ENCODE data around the gene PPT1.

Gene PPT1

DNA sequence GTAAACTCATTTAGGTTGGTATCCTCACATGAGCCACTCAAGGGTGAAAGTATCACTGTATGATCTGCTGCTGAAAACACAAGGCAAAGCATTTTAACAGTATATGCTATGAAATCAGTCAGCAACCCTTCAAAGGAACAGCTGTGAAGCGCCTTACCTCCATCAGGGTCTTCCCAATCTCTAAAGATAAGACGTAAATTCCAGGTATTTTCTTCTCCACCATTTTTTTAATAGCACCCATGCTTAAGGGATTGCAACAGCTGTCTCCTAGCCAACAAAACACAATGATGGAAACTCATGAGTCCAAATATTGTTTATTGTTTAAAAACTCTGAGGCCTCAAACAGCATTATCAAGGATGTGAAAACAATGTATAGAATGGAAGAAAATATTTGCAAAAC, 4.8 kb downstream of the PPT1 start:
- DNase-seq: no peak

DNA sequence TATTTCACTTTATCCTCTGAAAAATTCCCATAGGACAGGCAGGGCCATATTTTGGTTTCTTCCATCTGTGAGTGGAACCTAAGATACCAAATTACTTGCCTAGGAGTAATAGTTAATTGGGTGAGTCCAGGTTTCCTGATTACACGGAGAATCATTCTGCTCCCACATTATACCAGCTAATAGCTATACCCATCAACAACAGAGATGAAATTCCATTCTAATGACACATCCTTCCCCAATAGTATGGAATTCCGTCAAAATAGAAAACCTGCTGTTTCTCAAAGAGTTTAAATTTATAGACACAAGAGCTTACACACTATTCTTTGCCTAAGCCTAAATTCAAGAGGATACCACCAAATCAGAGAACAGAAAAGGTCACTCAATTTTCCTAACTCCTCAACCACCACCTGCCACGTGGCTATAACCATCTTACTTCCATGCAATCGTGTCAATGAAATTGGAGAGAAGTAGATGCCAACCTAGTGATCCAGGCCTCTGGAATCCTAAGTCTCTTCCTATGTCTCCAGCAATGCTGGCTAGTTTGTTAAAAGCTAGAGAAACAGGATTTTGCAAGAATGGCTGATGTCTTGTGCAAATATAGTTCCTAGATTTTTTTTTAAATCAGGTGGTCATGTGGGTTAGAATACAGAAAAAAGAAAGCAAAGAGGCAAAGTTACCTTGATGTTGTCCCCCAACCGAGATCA, 6.2 kb downstream of the PPT1 start:
- no peak for DNase-seq

DNA sequence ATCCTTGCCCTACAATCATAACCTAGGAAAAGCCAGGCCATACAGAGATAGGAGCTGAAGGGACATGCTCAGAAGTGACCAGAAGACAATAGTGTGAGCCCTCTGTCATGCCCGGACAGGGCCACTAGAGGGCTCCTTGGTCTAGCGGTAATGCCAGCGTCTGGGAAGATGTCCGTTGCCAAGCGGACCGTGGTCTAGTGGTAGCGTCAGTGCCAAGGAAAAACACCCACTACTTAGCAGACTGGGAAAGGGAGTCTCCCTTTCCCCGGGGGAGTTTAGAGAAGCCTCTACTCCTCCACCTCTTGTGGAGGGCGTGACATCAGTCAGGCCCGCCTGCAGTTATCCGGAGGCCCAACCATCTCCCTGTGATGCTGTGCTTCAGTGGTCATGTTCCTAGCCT, 12.3 kb downstream of the PPT1 start:
- DNase-seq: peak; percentile 59

DNA sequence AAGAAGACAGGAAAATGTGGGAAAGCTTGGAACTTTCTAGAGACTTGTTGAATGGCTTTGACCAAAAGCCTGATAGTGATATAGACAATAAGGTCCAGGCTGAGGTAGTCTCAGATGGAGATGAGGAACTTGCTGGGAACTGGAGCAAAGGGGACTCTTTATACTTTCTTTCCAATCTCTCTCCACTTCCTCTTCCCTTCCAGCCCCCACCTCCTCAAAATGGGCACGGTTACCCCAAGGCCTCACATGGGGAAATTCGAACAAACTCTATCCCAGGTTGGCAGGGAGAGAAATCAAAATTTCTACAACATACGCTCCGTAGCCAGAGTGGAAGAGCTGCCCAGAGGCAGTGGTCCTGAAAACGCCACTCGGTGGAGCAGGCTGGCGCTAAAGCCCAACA, 15.2 kb downstream of the PPT1 start:
- DNase-seq: no peak

DNA sequence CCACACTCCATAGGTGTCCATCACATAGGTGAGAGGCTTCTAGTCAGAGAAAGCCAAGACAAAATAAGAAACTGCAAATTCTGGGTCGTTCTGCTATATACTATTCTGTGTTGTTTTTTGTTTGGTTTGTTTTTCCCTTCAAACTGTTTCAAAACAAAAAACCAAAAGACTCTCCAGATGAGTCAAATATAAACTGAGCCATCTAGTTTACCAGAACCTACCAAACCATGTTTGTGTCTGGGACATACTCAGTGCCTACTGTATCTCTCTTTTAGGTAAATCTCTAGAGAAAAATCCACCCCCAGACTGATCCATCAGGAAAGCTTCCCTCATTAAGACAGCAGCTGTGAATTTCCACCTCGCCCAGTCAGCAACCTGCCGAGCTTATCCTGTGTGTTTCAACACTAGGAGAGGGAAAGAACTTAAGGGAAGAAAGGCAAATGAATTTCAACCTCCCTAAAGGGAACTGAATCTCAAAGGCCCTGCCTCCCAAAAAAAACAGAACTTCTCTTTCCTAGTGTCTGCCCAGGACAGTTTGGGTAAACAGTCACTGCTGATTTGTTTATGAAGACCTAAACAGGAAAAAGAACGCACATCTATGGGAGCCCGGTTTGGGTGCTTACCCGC, 17.2 kb downstream of the PPT1 start:
- no peak for DNase-seq

DNA sequence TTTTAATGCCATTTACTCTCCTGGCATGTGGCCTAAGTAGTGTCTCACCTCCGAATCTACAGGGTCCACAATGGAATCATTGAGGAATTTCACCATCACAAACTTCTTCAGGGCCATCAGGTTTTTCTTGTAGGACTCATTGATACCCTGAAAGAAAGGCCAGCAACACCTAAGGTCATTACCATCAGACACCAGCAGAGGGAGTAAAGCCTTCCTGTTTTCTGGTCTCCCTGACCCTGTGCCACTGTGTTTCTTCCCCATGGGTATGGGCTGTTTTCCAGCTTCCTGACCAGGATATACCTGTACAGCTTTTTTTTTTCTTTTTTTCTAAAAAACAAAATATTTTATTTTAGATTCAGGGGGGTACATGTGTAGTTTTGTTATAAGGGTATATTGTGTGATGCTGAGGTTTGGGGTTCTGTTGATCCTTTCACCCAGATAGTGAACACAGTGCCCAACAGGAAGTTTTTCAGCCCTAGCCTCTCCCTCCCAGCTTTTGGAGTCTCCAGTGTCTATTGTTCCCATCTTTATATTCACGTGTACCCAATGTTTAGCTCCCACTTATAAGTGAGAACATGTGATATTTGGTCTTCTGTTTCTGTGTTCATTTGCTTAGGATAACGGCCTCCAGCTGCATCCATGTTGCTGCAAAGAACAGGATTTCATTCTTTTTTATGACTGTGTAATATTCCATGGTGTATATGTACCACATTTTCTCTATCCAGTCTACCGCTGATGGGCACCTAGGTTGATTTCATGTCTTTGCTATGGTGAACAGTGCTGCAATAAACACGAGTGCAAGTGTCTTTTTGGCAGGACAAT, 18.3 kb downstream of the PPT1 start:
- DNase-seq: peak; percentile 27

DNA sequence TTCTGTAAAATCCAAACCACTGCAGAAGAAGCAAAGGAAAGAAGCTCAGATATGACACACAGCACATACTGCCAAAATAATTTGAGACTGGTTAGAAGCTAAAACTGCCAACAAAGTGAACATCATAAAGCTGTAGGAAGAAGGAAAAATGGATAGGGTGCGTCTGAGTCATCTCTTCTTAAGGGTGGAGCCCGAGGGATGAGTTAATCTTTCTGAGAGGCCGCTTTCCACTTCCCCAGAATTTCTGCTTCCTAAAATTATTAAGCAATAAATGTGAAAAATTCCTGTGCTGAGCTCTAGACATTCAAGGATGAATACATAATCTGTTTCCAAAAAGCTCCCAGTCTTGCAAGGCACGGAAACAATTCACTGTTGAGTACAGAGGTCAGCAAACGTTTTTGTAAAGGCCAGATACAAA, 20.1 kb downstream of the PPT1 start:
- DNase-seq: no peak

DNA sequence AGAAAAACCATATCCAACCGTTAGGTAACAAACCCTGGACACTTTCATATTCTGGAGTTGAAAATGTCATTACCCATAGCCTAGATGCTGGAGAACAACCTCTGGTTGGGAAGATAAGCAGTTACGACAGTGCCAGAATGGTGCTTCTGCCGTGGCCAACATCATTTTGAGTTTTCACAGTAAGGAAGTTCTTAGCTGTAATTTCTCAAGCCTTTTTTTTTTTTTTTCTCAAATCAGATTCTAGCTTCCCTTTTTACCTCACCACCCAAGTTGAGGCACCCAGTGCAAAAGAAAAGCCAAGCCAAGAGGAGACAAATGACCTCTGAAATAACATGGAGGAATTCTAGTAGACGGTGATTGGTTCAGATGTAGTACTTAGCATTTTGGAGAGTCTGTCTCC, 21.8 kb downstream of the PPT1 start:
- no peak for DNase-seq

DNA sequence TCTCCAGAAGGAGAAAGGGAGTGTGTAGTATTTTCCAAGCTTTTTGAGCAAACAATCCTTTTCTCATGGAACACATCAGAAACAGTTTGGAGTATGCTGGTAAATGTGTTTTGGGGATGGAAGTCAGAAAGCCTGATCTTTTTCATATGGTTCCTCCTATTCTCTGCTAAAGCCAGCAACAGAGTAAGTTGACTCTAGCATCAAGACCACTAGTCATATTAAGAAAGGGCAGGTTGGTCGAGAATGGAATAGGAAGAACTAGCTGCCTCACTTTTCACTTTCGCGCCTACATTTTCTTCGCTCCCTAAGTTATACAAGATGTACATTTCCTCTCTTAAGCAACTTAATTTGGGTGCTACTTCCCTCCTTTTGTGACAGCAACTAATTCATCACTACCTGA, 24.0 kb downstream of the PPT1 start:
- no peak for DNase-seq

DNA sequence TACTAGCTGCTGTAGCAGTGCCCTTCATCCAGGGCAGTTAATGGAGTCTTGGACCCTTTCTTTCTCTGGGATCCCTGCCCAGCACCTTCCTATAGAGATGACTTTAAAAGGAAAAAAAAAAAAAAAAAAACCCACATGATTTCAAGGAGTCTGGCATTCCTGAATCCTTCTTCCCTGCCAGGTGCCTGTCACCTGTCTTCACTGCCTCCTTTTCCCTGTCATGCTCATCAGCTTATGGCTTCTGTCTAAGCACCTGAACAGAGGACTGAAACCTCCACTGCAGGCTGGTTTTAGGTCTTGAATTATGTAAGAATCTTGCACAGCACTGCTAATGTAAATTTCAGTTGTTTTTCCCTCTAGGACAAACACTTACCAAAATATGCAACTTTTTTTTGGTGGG, 24.9 kb downstream of the PPT1 start:
- no peak for DNase-seq

DNA sequence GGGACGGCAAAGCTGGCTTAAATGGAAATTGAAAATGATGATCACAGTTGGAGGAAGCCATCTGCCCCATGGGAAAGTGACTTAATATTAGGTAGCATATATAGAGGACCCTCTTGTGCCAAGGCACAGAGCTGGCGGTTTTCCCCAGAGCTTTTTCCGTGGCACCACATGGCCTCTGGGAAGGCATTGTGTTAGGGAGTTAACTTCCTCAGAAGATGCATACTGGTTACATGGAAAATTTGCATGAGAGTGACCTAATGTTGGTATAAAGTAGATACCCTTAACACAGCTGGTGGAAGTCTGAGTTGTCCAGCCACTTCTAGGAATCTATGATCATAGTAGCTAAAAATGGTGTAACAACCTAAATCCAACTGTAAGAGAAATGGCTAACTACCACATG, 29.2 kb downstream of the PPT1 start:
- no peak for DNase-seq

DNA sequence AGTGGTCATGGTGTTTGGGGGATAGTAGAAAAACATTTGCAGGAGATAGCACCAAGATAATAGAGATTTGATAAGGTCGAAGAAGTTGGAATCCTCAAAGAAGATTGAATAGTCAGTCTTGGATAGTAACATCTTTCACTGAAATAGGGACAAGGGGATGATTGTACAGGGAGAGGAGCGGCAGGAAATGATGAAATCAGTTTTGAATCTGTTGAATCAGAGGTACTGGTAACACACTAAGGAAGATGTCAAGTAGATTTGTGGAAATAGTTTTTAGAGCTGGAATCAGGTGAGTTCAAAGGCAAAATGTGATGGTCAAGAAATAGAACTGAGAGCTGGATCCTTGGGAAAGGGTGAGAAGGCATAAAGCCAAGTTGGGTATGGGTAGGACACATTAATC, 30.0 kb downstream of the PPT1 start:
- no peak for DNase-seq

DNA sequence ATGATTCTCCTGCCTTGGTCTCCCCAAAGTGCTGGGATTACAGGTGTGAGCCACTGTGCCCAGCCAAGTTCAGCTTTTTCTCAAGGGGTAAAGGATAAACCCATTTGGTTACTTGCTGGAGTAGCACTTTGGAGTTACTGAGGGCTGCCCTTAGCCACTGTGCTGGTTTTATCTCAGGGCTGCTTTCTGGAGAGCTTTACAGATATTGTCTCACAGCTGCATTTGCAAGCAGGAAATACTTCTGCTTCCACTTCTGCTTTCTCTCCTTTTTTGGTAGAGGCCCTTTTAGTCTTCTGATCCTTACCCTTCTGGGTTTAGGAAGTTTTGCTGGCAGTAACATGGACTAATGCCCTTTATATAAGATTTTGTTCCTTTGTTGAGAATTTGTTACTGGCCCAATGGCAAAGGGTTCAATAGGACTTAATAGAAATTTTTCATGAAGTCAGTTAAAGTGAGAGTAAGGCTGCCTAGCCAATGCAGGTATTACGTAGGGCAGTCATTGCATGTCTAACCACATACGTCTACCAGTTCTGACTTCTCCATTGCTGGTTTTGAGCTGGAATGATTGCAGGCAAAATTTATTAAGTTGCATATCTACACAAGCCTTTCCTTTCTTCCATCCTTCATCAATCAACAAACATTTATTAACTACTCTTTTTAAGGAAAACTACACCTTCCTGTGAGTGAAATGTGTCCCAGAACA, 32.1 kb downstream of the PPT1 start:
- no peak for DNase-seq

DNA sequence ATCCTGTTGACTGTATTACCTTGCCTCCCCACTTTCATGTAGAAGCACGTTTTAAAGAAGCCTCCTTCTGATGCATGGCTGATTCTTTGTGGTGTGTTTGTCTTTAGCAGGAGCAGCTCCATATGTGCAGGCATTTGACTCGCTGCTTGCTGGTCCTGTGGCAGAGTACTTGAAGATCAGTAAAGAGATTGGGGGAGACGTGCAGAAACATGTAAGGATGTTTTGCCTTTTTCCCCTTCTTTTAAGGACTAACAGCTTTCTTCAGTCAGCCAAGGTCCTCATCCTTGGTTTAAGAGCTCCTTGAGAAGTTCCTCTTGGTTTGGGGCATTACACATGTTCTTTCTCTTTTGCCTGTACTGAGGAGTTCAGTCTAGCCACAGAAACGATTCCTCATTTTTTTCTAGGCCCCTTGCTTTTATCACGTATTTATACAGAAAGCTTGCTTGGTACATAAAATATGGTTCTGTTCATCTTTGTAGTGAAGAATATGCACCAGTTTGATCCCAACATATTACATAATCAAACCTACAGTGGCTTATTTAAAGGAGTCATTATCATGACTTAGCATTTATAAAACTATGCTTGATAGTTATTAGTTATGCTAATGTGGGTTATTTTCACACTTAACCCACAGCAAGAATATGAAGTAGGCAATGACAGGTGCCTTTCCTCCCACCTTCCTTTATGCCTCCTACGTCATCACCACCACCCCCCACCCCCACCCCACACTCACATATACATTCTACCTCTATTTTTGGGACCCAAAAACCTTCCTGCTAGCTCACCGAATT, 36.9 kb downstream of the PPT1 start:
- no peak for DNase-seq

DNA sequence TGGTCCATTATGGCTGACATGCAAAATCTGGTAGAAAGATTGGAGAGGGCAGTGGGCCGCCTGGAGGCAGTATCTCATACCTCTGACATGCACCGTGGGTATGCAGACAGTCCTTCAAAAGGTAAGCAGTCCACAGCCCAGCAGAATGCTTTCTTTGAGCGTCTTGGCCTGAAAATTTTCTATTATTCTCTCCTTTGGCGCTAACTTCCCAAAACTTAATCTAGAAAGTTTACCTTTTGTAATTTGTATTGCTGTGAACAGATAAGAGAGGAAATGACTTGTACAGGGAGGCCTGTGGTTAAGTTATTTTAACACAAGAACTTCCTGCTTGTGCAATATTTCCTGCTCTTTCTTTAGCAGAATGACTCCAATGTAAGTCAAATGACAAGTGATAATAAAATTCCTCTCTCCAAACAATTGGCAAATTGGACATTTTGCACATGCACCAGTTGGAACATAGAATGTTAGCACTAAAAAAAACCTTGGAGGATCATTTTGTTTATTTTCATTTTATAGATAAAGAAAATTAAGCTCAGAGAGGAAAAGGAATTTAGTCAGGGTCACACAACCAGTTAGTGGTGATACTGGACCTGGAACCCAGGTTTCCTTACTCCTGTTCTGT, 37.6 kb downstream of the PPT1 start:
- no peak for DNase-seq

DNA sequence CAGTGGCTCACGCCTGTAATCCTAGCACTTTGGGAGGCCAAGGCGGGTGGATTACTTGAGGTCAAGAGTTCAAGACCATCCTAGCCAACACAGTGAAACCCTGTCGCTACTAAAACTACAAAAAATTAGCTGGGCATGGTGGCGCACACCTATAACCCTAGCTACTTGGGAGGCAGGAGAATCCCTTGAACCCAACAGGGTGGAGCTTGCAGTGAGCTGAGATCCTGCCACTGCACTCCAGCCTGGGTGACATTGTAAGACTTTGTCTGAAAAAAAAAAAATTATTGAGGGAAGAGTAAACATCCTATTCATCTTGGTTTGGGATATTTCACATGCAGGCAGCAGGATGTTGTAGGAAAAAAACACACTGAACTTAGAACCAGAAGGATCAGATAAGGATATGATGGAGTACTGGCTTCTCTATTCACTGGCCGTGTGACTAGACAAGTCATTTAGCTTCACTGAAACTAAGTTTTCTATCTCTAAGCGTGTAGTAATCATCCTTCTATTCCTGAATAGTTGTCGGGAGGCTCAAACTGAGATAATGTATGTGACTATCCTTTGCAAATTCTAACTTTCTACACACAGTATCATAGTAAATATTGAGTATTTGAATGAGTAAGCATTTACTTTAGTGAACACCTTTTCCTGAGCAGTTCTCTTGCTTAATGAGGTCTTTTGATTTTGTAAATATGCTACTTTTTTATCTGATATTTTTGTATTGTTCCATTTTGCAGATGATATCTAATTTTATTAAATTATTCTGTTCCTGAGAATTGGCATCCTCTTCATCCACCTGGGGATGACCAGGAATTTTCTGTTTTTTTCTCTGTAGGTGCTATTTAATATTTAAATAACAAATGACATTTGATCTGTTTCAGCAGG, 38.4 kb downstream of the PPT1 start:
- no peak for DNase-seq

DNA sequence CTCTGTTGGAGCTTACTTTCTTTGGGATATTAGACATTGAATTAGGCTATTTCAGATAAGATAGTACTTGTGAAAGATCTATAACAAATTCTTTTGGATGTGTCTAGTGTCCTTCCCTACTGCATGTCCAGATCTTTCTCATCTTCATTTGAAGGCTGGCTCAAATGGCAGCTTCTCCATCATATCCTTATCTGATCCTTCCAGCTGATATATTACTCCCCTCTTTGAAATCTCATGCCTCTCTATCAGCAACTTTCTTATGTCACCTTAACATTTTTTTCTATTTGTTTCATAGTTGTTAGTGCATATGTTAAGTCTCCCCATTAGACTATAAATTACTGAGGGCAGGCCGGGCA, 39.0 kb downstream of the PPT1 start:
- DNase-seq: no peak

DNA sequence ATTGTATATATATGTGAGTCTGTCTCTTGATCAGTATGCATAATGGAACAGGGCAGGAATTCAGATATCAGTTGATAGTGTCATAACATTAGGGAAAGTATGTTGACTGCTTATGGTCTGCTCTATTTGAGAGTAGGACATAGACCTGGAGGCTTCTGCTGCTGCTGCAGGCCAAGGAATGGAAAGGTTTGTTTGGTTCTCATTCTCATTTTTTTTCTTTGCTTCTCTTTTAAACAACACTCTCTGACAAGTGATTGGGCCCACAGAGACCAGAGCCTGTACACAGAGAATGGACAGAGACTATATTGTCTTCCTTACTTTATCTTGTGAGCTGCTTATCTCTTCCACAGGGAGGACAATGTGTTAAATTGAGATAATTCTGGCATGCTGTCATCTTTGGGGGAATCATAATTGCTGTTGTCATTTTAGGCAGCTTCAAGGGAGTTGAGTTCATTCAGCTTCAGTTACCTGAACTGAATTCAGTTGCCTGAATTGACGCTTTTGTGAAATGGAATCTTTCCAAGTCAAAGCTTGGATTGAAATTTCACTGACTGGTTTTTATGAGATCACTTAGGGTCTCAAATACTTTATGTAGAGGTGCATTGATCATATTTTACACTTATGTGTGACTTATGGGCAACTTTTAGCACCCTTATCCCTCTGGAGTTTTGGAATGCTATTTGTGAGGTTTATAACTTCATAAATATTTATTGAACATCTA, 39.6 kb downstream of the PPT1 start:
- DNase-seq: no peak

DNA sequence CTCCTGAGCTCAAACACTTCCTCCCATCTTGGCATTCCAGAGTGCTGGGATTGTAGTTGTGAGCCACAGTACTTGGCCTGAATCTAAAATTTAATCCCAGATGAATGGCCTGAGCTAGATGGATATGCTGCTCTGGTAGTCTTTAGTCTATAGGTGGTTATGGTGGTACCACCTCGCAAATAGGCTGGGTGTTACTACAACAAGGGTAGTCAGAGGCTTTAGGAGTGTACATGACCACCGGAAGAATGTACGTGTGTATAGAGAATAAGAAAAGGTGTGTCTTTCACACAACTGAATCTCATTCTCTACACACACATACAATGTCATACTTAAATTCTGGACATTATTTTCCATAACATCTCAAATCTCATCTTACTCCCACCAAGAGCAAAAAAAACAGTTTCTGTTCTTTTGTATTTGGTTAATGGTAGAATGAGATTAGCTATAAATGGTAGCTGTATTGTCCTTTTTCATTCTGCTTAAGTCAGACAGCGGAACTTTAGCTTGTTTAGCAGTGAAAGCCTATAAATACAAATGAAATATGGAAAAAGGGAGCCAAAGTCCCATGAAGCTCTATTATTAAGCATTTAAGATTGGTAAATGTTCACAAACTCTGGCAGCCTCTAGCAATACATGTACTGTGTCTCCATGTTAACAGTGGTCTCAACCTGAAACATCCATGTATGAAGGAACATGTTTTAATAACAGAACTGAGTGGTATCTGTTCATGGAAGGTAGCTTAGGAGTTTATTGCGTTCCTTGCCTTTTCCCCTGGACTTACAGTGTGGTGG, 40.3 kb downstream of the PPT1 start:
- no peak for DNase-seq
